CD14-positive monocyte (primary cell): ENCODE data around the gene CUX1. TPM values are rescaled to one million over a fixed set of nuclear protein-coding genes. Genes with fewer than 3 reads are reported as not detected.

Source experiments
- DNase-seq, 3 donors: peaks; one replicate each; pipeline ENCODE4 v3.0.0-alpha.2; 2011 to 2022
- H2AFZ ChIP-seq: 2 replicates; pipeline ENCODE4 v1.6.0; 2012; ENCODE audit warnings: mild to moderate bottlenecking, low read depth, low read length, inconsistent platforms; ENCODE audit not compliant: insufficient read depth, poor library complexity, severe bottlenecking
- H3K27ac ChIP-seq, 2 donors: 1 replicate in 1 of 2; 2 replicates in 1 of 2; pipeline ENCODE4 v1.5.1; 2012 to 2013; ENCODE audit warnings: low read length in 2 of 2, control low read depth in 1 of 2, inconsistent platforms in 1 of 2, low read depth in 1 of 2, mild to moderate bottlenecking in 1 of 2
- H3K27me3 ChIP-seq, 2 donors: one replicate each; pipeline versions ENCODE4 v1.6.0 to v1.6.1; 2011 to 2013; ENCODE audit warnings: low read length in 2 of 2; ENCODE audit not compliant: control insufficient read depth in 2 of 2, insufficient read depth in 2 of 2
- H3K36me3 ChIP-seq, 2 donors: replicated peaks in 1 of 2; 1 replicate in 1 of 2; 2 replicates in 1 of 2; pipeline versions ENCODE4 v1.5.1 to v1.6.1; 2012 to 2013; ENCODE audit warnings: low read length in 2 of 2, control low read depth in 1 of 2, inconsistent platforms in 1 of 2, mild to moderate bottlenecking in 1 of 2; ENCODE audit not compliant: insufficient read depth in 2 of 2, control insufficient read depth in 1 of 2
- H3K4me1 ChIP-seq, 2 donors: 1 replicate in 1 of 2; 2 replicates in 1 of 2; pipeline versions ENCODE4 v1.5.1 to v1.6.1; 2012 to 2013; ENCODE audit warnings: low read length in 2 of 2, control low read depth in 1 of 2, inconsistent platforms in 1 of 2, mild to moderate bottlenecking in 1 of 2, moderate library complexity in 1 of 2; ENCODE audit not compliant: insufficient read depth in 2 of 2, control insufficient read depth in 1 of 2
- H3K4me2 ChIP-seq: replicated peaks from 2 replicates; pipeline ENCODE3; 2012; ENCODE audit warnings: low read length, moderate library complexity, mild to moderate bottlenecking; ENCODE audit not compliant: poor library complexity, severe bottlenecking; ENCODE audit errors: extremely low read depth
- H3K4me3 ChIP-seq, 3 experiments: fragments of 200-600 bp in 1 of 3; sonication (generic) in 1 of 3; replicated peaks in 1 of 3; 1 replicate in 2 of 3; 2 replicates in 1 of 3; pipeline ENCODE4 v1.5.1; 2011 to 2013; ENCODE audit warnings: low read length in 3 of 3, mild to moderate bottlenecking in 3 of 3, control low read depth in 2 of 3, low read depth in 2 of 3, inconsistent platforms in 1 of 3, moderate library complexity in 1 of 3
- H3K79me2 ChIP-seq: 2 replicates; pipeline ENCODE4 v1.6.0; 2012; ENCODE audit warnings: mild to moderate bottlenecking, control low read depth, inconsistent platforms, low read length, moderate library complexity; ENCODE audit not compliant: insufficient read depth
- H3K9ac ChIP-seq: 2 replicates; pipeline ENCODE4 v1.6.0; 2017; ENCODE audit warnings: low read length, mild to moderate bottlenecking; ENCODE audit not compliant: insufficient read depth, poor library complexity, severe bottlenecking
- H3K9me3 ChIP-seq, 2 donors: replicated peaks in 1 of 2; 1 replicate in 1 of 2; 2 replicates in 1 of 2; pipeline versions ENCODE4 v1.5.1 to v1.6.1; 2012 to 2013; ENCODE audit warnings: low read length in 2 of 2, control low read depth in 1 of 2; ENCODE audit not compliant: control insufficient read depth in 1 of 2, insufficient read depth in 1 of 2
- H4K20me1 ChIP-seq: 2 replicates; pipeline ENCODE4 v1.6.0; 2012; ENCODE audit warnings: mild to moderate bottlenecking, low read length, control low read depth, moderate library complexity; ENCODE audit not compliant: insufficient read depth
- H3K27ac Mint-ChIP-seq, 7 donors: one replicate each; pipeline ENCODE4 v1.8.0; 2020; ENCODE audit warnings: mild to moderate bottlenecking in 7 of 7, mixed read lengths in 7 of 7, moderate library complexity in 6 of 7, inconsistent platforms in 2 of 7
- H3K27me3 Mint-ChIP-seq, 3 donors: one replicate each; pipeline ENCODE4 v1.8.0; 2021 to 2022; ENCODE audit warnings: low read depth in 3 of 3, mild to moderate bottlenecking in 3 of 3, mixed read lengths in 3 of 3, moderate library complexity in 3 of 3, inconsistent platforms in 1 of 3
- H3K36me3 Mint-ChIP-seq, 2 donors: one replicate each; pipeline ENCODE4 v1.8.0; 2020; ENCODE audit warnings: mixed read lengths in 2 of 2, inconsistent platforms in 1 of 2, mild to moderate bottlenecking in 1 of 2
- H3K4me1 Mint-ChIP-seq: one replicate; pipeline ENCODE4 v1.8.0; 2020; ENCODE audit warnings: mild to moderate bottlenecking, mixed read lengths
- H3K4me3 Mint-ChIP-seq, 2 donors: one replicate each; pipeline ENCODE4 v1.8.0; 2020; ENCODE audit warnings: mild to moderate bottlenecking in 2 of 2, mixed read lengths in 2 of 2, moderate library complexity in 1 of 2
- H3K9me3 Mint-ChIP-seq, 7 donors: one replicate each; pipeline ENCODE4 v1.8.0; 2020 to 2022; ENCODE audit warnings: mixed read lengths in 7 of 7, mild to moderate bottlenecking in 6 of 7, moderate library complexity in 6 of 7, inconsistent platforms in 2 of 7
- WGBS: methylation state at CpG from one replicate; pipeline ENCODE4 v1.1.5; 2013; ENCODE audit warnings: missing lambda C conversion rate; ENCODE audit not compliant: insufficient coverage; 5-methylcytosine and 5-hydroxymethylcytosine counted together
- intact Hi-C, 2 donors: fragments of 100-400 bp; cut with micrococcal nuclease; formaldehyde crosslinking; loops; one replicate each; pipeline versions ENCODE4 v1.15.0 to v1.15.1; 2023
- polyA plus RNA-seq, 3 donors: library from polyadenylated mRNA; depleted of rRNA in 1 of 3; unstranded in 2 of 3; stranded (reverse) in 1 of 3; fragments of 300-500 nt in 2 of 3; fragments of >200 nt in 1 of 3; fragmentation: Illumina TruSeq in 2 of 3; gene quantifications; 1 replicate in 2 of 3; 2 replicates in 1 of 3; pipeline ENCODE4 v1.2.3, GENCODE V29; 2012 to 2021
- TF ChIP-seq, protein P1 (sequence below): fragments of 200-600 bp; IDR thresholded peaks from one replicate; pipeline ENCODE4 v1.8.0; 2022; ENCODE audit warnings: antibody characterized with exemption, mild to moderate bottlenecking

CUX1 gene
- polyA plus RNA-seq, 3 donors = 17.6 to 38.0 (median 28.0) TPM

DNA sequence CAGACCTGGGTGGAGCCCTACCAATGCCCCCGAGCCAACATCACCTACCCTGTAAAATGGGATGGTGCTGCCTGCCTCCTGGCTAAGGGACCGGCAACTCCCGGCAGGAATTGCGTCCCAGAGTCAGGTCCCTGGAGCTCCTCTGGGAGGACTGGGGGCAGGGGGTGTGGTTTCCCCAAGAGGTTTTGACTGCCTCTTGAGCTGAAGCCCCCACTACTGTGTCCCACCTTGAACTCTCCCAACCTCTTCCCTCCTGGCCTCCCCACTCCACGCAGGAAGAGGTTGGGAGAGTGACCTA, 470.5 kb downstream of the CUX1 start:
- peak overlapping the region; percentile 80 to 85 for H3K4me3 Mint-ChIP-seq
- no peaks in the 10 kb centered on the region for H3K27me3 ChIP-seq
- H3K4me2 ChIP-seq = peak overlapping the region; percentile 99
- H3K9me3 Mint-ChIP-seq = no peaks in the 10 kb centered on the region
- H3K27ac ChIP-seq = no peak overlapping the region
- WGBS = no CpG with 5 or more reads among the region's 5 CpGs
- H3K4me1 ChIP-seq = peaks cover 51 to 54% of the 10 kb centered on the region in 2 donors
- TF ChIP-seq, protein P1, sequence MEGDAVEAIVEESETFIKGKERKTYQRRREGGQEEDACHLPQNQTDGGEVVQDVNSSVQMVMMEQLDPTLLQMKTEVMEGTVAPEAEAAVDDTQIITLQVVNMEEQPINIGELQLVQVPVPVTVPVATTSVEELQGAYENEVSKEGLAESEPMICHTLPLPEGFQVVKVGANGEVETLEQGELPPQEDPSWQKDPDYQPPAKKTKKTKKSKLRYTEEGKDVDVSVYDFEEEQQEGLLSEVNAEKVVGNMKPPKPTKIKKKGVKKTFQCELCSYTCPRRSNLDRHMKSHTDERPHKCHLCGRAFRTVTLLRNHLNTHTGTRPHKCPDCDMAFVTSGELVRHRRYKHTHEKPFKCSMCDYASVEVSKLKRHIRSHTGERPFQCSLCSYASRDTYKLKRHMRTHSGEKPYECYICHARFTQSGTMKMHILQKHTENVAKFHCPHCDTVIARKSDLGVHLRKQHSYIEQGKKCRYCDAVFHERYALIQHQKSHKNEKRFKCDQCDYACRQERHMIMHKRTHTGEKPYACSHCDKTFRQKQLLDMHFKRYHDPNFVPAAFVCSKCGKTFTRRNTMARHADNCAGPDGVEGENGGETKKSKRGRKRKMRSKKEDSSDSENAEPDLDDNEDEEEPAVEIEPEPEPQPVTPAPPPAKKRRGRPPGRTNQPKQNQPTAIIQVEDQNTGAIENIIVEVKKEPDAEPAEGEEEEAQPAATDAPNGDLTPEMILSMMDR = no peak
- H3K36me3 Mint-ChIP-seq = peaks cover 10 to 11% of the 10 kb centered on the region in 2 donors
- no peak overlapping the region for H2AFZ ChIP-seq
- DNase-seq = no peak
- peak overlapping the region; percentile 52 to 93 (median 61) for H3K4me3 ChIP-seq
- peaks cover 42% of the 10 kb centered on the region for H3K79me2 ChIP-seq
- no peaks in the 10 kb centered on the region for H3K36me3 ChIP-seq
- H4K20me1 ChIP-seq = peaks cover 72% of the 10 kb centered on the region
- H3K9ac ChIP-seq = peak overlapping the region; percentile 72
- H3K27ac Mint-ChIP-seq = no peak overlapping the region
- H3K27me3 Mint-ChIP-seq = peaks cover 0 to 9% (median 2%) of the 10 kb centered on the region in 3 donors
- intact Hi-C loops = loop anchor here (2.0 to 10.0 kb wide), 3 partner anchors 19 to 177 kb away; partner anchors contain the start of genes ALKBH4 (in 1 of the 2) and LRWD1 (in 1 of the 2)
- peaks cover 44% of the 10 kb centered on the region for H3K4me1 Mint-ChIP-seq
- no peaks in the 10 kb centered on the region for H3K9me3 ChIP-seq

DNA sequence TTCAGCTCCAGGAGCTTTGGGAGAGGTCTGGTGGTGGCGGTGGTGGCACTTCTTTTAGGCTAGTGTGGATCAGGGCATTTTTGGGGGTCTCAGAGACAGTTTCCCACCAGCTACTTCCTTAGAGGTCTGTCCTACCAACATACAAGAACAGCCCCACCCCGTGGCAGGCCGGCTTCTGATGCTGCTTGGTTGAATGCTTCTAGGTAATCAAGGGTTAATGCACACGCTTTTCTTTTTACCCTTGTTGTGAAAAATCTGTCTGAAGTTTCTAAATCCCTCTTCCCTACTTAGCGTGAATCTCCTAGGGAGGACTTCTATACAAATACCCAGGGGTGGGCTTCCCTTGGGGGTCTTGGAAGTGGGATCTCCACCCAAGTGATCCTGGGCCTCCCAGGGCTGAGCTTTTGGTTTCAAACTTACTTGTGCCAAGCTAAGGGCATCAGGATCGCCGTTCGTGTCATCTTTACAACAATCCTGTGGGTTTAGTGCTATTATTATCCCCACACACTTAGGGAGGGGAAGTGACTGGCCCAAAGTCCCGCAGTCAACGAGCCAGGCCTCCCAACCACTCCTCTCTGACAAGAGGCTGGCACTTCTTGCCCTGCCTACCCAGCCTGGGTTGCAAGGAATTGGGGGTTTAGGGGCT, 471.0 kb downstream of the CUX1 start:
- TF ChIP-seq, protein P1 = no peak
- Mint-ChIP-seq H3K4me1 (peaks cover 44% of the 10 kb centered on the region), H3K9me3 (no peaks in the 10 kb centered on the region), H3K36me3 (peaks cover 10 to 11% of the 10 kb centered on the region in 2 donors), H3K27ac (peak overlapping the region; percentile 20 to 86 (median 56)), H3K4me3 (peak overlapping the region; percentile 80 to 85), H3K27me3 (peaks cover 0 to 6% (median 2%) of the 10 kb centered on the region in 3 donors)
- Histone ChIP-seq H3K27me3 (no peaks in the 10 kb centered on the region), H3K4me1 (peaks cover 51 to 54% of the 10 kb centered on the region in 2 donors), H3K4me2 (peak overlapping the region; percentile 99), H3K9ac (peak overlapping the region; percentile 72), H2AFZ (no peak overlapping the region), H4K20me1 (peaks cover 77% of the 10 kb centered on the region), H3K79me2 (peaks cover 42% of the 10 kb centered on the region), H3K4me3 (peak overlapping the region in 2 of 3 experiments; percentile 61 to 93), H3K36me3 (no peaks in the 10 kb centered on the region), H3K27ac (peak overlapping the region; percentile 13 to 25), H3K9me3 (no peaks in the 10 kb centered on the region)
- no CpG with 5 or more reads among the region's 10 CpGs for WGBS
- intact Hi-C loops = loop anchor here (10.0 kb wide), 2 partner anchors 166 to 176 kb away; partner anchors contain the start of genes ALKBH4 (in 1 of the 2) and LRWD1 (in 1 of the 2)
- peak in 2 of 3 donors; percentile 14 to 23 for DNase-seq
